HUES48 (cell line): ENCODE measurements around the gene SWT1.
A peak's percentile ranks its signal among the peaks of the same experiment; 100 is the strongest.
"Not testable (repeated sequence)": the region's sequence is repeated elsewhere in the genome, so short reads cannot be mapped to it uniquely, and the experiment has no call there.

Experiments used
- H3K27ac ChIP-seq: one replicate; pipeline ENCODE4 v1.7.0; 2013; ENCODE audit warnings: low read depth, low read length, inconsistent platforms
- H3K27me3 ChIP-seq: 2 replicates; pipeline ENCODE4 v1.6.1; 2013; ENCODE audit warnings: mild to moderate bottlenecking, low read length; ENCODE audit not compliant: control insufficient read depth, insufficient read depth
- H3K36me3 ChIP-seq: 2 replicates; pipeline ENCODE4 v1.6.1; 2013; ENCODE audit warnings: low read length; ENCODE audit not compliant: control insufficient read depth, insufficient read depth
- H3K4me1 ChIP-seq: 2 replicates; pipeline ENCODE4 v1.6.1; 2013; ENCODE audit warnings: mild to moderate bottlenecking, low read length; ENCODE audit not compliant: control insufficient read depth, insufficient read depth
- H3K4me3 ChIP-seq: 2 replicates; pipeline ENCODE4 v1.5.1; 2013; ENCODE audit warnings: mild to moderate bottlenecking, low read depth, low read length
- H3K9ac ChIP-seq: 2 replicates; pipeline ENCODE4 v1.6.1; 2013; ENCODE audit warnings: mild to moderate bottlenecking, low read depth, low read length, moderate library complexity
- H3K9me3 ChIP-seq: 2 replicates; pipeline ENCODE4 v1.6.1; 2013; ENCODE audit warnings: low read length; ENCODE audit not compliant: control insufficient read depth, insufficient read depth

Gene SWT1

DNA sequence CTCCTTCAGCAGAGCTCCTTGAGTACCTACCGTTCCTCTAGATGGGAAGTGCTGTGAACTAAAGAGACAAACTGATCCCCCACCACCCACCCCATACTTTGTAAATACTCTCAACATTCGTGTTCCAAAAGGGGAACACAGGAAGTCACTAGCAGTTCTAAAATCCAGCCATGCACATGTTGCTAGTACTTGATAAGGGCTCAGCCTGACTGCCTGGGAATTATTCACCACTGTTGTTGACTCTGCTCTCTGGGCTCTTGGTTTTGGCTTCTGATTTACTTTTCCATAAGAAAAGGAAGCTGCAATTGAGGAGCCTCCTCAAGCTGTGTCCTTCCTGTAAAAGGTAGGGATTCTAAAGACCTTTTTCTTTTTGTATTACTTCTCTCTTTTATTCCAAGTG, 92.6 kb downstream of the SWT1 start:
- H3K4me3 ChIP-seq: no peak overlapping the region
- no peaks in the 10 kb centered on the region for H3K36me3 ChIP-seq
- H3K4me1 ChIP-seq: peaks cover 13% of the 10 kb centered on the region
- peak overlapping the region; percentile 73 for H3K27ac ChIP-seq
- no peaks in the 10 kb centered on the region for H3K27me3 ChIP-seq
- H3K9me3 ChIP-seq: no peaks in the 10 kb centered on the region
- H3K9ac ChIP-seq: no peak overlapping the region

DNA sequence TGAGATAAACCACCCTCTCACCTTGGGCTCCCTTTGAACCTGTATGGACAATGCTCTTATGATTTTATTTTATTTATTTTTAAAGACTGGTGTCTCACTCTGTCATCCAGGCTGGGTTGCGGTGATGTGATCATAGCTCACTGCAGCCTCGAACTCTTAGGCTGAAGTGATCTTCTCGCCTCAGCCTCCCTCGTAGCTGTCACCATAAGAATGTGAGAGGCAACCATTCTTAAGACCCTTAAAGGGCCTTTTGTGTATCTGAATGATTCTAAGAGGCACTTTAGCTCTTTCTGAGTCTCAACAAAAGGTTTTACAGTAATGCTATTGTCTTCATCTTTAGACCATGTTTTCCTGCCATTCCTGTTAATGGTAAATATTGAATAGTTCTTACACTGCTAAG, 93.1 kb downstream of the SWT1 start:
- H3K4me1 ChIP-seq: peaks cover 13% of the 10 kb centered on the region
- H3K4me3 ChIP-seq: no peak overlapping the region
- no peak overlapping the region for H3K9ac ChIP-seq
- no peaks in the 10 kb centered on the region for H3K27me3 ChIP-seq
- peak overlapping the region; percentile 54 for H3K27ac ChIP-seq
- H3K36me3 ChIP-seq: no peaks in the 10 kb centered on the region
- H3K9me3 ChIP-seq: no peaks in the 10 kb centered on the region

DNA sequence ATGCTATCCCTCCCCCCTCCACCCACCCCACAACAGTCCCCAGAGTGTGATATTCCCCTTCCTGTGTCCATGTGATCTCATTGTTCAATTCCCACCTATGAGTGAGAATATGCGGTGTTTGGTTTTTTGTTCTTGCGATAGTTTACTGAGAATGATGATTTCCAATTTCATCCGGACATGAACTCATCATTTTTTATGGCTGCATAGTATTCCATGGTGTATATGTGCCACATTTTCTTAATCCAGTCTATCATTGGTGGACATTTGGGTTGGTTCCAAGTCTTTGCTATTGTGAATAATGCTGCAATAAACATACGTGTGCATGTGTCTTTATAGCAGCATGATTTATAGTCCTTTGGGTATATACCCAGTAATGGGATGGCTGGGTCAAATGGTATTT, 95.0 kb downstream of the SWT1 start:
- not testable (repeated sequence) for H3K9me3 ChIP-seq, H3K36me3 ChIP-seq, H3K9ac ChIP-seq, H3K4me3 ChIP-seq, H3K27me3 ChIP-seq, H3K27ac ChIP-seq
- H3K4me1 ChIP-seq: peaks cover 13% of the 10 kb centered on the region

DNA sequence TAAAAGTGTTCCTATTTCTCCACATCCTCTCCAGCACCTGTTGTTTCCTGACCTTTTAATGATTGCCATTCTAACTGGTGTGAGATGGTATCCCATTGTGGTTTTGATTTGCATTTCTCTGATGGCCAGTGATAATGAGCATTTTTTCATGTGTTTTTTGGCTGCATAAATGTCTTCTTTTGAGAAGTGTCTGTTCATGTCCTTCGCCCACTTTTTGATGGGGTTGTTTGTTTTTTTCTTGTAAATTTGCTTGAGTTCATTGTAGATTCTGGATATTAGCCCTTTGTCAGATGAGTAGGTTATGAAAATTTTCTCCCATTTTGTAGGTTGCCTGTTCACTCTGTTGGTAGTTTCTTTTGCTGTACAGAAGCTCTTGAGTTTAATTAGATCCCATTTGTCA, 95.4 kb downstream of the SWT1 start:
- H3K9me3 ChIP-seq, H3K36me3 ChIP-seq, H3K4me3 ChIP-seq, H3K9ac ChIP-seq, H3K27ac ChIP-seq, H3K27me3 ChIP-seq: not testable (repeated sequence)
- H3K4me1 ChIP-seq: peaks cover 13% of the 10 kb centered on the region

DNA sequence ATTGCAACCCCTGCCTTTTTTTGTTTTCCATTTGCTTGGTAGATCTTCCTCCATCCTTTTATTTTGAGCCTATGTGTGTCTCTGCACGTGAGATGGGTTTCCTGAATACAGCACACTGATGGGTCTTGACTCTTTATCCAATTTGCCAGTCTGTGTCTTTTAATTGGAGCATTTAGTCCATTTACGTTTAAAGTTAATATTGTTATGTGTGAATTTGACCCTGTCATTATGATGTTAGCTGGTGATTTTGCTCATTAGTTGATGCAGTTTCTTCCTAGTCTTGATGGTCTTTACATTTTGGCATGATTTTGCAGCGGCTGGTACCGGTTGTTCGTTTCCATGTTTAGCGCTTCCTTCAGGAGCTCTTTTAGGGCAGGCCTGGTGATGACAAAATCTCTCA, 98.6 kb downstream of the SWT1 start:
- H3K4me1 ChIP-seq, H3K27ac ChIP-seq, H3K36me3 ChIP-seq, H3K9ac ChIP-seq, H3K4me3 ChIP-seq, H3K9me3 ChIP-seq, H3K27me3 ChIP-seq: not testable (repeated sequence)

DNA sequence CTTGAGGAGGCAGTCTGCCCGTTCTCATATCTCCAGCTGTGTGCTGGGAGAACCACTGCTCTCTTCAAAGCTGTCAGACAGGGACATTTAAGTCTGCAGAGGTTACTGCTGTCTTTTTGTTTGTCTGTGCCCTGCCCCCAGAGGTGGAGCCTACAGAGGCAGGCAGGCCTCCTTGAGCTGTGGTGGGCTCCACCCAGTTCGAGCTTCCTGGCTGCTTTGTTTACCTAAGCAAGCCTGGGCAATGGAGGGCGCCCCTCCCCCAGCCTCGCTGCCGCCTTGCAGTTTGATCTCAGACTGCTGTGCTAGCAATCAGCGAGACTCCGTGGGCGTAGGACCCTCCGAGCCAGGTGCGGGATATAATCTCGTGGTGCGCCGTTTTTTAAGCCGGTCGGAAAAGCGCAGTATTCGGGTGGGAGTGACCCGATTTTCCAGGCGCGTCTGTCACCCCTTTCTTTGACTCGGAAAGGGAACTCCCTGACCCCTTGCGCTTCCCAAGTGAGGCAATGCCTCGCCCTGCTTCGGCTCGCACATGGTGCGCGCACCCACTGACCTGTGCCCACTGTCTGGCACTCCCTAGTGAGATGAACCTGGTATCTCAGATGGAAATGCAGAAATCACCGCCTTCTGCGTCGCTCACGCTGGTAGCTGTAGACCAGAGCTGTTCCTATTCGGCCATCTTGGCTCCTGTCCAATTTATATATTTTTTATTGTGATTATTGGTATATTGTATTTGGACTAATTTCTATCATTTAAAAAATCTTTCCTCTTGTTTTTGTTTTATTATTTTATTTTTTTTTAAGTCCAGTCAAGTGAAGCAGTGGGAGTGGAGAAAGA, 100.4 kb downstream of the SWT1 start:
- not testable (repeated sequence) for H3K9me3 ChIP-seq, H3K36me3 ChIP-seq, H3K9ac ChIP-seq, H3K4me1 ChIP-seq, H3K27ac ChIP-seq, H3K27me3 ChIP-seq
- peak overlapping the region; percentile 20 for H3K4me3 ChIP-seq

DNA sequence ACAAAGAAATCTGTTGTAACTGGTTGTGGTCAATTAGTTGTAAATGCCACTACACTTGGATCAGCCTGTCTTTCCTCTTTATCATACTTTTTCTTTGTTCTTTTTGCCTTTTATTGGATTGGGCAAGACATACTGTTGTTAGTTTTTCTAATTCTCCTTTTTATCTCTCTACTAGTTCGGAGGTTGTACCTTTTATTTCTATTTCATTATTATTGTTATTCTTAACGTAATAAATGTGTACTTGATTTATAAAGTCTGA, 100.9 kb downstream of the SWT1 start:
- Histone ChIP-seq H3K27ac (no peak overlapping the region), H3K27me3 (no peaks in the 10 kb centered on the region), H3K9ac (no peak overlapping the region), H3K4me1 (peaks cover 3% of the 10 kb centered on the region; the same call in 1 of the 2 replicates), H3K4me3 (peak overlapping the region; percentile 20), H3K9me3 (no peaks in the 10 kb centered on the region), H3K36me3 (no peaks in the 10 kb centered on the region)

DNA sequence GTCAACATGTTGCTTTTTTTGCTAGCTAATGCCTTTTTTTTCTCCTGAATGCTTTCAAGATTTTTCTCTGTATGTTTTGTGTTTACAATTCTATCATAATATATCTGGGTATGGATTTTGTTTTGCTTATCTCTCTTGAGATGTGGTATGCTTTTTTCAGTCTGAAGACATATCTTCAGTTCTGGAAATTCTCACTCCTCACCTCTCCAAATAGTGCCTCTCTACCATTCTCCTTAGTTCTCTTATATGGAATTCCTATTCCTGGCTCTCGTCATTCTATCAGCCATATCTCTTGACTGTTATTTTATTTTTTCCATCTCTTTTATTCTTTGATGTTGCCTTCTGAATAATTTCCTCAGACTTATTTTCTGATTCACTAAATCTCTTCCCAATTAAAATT, 101.7 kb downstream of the SWT1 start:
- Histone ChIP-seq H3K4me1 (peaks cover 3% of the 10 kb centered on the region; the same call in 1 of the 2 replicates), H3K9me3 (no peaks in the 10 kb centered on the region), H3K4me3 (no peak overlapping the region)

DNA sequence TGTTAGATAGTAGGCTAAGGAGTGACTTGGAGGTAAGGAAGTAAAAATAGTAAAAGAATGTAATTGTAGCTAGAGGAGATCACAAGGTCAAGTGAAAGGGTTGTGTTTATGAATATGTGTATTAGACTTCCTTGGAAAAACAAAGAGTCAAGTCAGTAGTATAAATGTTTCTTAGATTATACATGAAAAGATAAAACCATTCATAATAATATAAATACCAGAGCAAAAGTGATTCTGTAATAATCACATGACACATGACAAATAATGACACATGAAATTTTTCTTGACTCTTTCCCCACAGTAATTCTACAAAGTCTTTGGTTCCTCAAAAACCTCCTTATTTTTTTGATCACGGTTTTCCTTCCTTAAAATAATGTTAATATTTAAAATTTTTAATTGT, 103.6 kb downstream of the SWT1 start:
- Histone ChIP-seq H3K36me3 (no peaks in the 10 kb centered on the region), H3K27ac (no peak overlapping the region), H3K4me1 (peaks cover 3% of the 10 kb centered on the region; the same call in 1 of the 2 replicates), H3K9ac (no peak overlapping the region), H3K4me3 (no peak overlapping the region), H3K27me3 (no peaks in the 10 kb centered on the region), H3K9me3 (no peaks in the 10 kb centered on the region)

More for the DNA sequence above, 101.7 kb downstream of the SWT1 start:
- Histone ChIP-seq H3K9ac (no peak overlapping the region), H3K27me3 (no peaks in the 10 kb centered on the region), H3K36me3 (no peaks in the 10 kb centered on the region), H3K27ac (no peak overlapping the region)

DNA sequence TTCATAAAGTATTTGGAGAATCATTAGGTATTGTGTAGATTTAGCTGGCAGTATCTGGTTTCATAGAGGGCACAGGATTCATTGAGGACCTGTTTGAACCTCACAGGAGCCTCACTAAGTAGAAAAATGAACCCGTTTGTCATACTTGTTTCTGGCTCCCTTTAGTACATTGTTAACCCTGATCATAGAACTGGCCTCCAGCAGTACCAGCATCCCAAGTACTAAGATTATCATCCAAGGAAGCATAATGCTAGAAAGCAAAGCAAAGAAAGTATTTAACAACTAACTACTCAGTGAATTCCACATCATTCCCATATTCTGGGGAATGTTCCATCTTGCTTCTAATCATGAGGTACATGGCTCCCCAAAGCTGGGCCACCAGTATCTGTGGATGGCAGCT, 105.2 kb downstream of the SWT1 start:
- H3K36me3 ChIP-seq: no peaks in the 10 kb centered on the region
- H3K9me3 ChIP-seq: no peaks in the 10 kb centered on the region
- no peaks in the 10 kb centered on the region for H3K27me3 ChIP-seq
- peaks cover 3% of the 10 kb centered on the region; the same call in 1 of the 2 replicates for H3K4me1 ChIP-seq
- no peak overlapping the region for H3K9ac ChIP-seq
- H3K27ac ChIP-seq: no peak overlapping the region
- H3K4me3 ChIP-seq: no peak overlapping the region

DNA sequence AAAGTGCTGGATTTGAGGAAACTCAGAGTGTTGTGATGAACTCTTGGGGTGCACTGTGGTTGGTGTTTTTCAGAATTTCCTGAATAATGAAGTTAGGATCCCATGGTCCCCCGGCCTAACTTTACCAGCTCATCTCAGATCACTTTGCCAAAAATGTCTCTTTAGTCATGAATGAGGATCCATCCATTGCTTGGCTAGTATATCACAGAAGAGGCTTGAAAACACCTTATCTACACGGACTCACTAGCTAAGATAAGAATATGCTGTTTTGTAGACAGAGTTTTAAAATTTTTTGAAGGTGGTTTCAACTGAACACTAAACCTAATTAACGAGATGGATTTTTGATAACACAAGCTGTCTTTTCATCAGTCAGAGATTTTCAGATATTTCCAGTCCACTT, 106.3 kb downstream of the SWT1 start:
- Histone ChIP-seq H3K4me3 (no peak overlapping the region), H3K4me1 (no peaks in the 10 kb centered on the region), H3K9me3 (no peaks in the 10 kb centered on the region), H3K9ac (no peak overlapping the region), H3K36me3 (no peaks in the 10 kb centered on the region), H3K27me3 (no peaks in the 10 kb centered on the region), H3K27ac (no peak overlapping the region)
